WTC11 (cell line): ENCODE data around the gene DNA2. TPM values are rescaled to one million over a fixed set of nuclear protein-coding genes. Genes with fewer than 3 reads are reported as not detected.
"Not testable (repeated sequence)": the region's sequence is repeated elsewhere in the genome, so short reads cannot be mapped to it uniquely, and the experiment has no call there.

Experiments used
- ATAC-seq: fragments of 200-7000 bp; cut with Tn5 transposase; 2 replicates; pipeline ENCODE4 v1.10.0; 2021; ENCODE audit warnings: mild to moderate bottlenecking, moderate library complexity
- CTCF ChIA-PET: fragments of 300-600 bp; sonication (Branson Sonifier 250); formaldehyde crosslinking; loops from one replicate; lab custom pipeline; 2021; ENCODE audit warnings: antibody characterized with exemption; lab: Charles Lee
- POLR2A ChIA-PET: fragments of 350-600 bp; sonication (Branson Sonifier 250); formaldehyde crosslinking; loops from one replicate; lab custom pipeline; 2021; ENCODE audit warnings: antibody characterized with exemption; lab: Charles Lee
- DNase-seq: peaks from one replicate; pipeline ENCODE4 v3.0.0; 2021; ENCODE audit warnings: low spot score
- H3K27ac Mint-ChIP-seq: 2 replicates; pipeline ENCODE4 v1.8.0; 2021; ENCODE audit warnings: mixed read lengths
- H3K27me3 Mint-ChIP-seq: 2 replicates; pipeline ENCODE4 v1.8.0; 2021; ENCODE audit warnings: low read depth, mild to moderate bottlenecking, moderate library complexity, mixed read lengths
- H3K36me3 Mint-ChIP-seq: 2 replicates; pipeline ENCODE4 v1.8.0; 2021; ENCODE audit warnings: mixed read lengths
- H3K4me1 Mint-ChIP-seq: 2 replicates; pipeline ENCODE4 v1.8.0; 2022; ENCODE audit warnings: mixed read lengths
- H3K4me3 Mint-ChIP-seq: 2 replicates; pipeline ENCODE4 v1.8.0; 2021; ENCODE audit warnings: mild to moderate bottlenecking, moderate library complexity, mixed read lengths
- H3K9me3 Mint-ChIP-seq: 2 replicates; pipeline ENCODE4 v1.8.0; 2021; ENCODE audit warnings: mixed read lengths
- ARID4B ChIP-seq: sonication (generic); formaldehyde crosslinking; IDR thresholded peaks from 2 replicates; pipeline ENCODE4 v1.8.0; 2023; ENCODE audit warnings: missing genetic modification reagents, mild to moderate bottlenecking, borderline replicate concordance
- ATF6 ChIP-seq: sonication (generic); formaldehyde crosslinking; IDR thresholded peaks from 2 replicates; pipeline ENCODE4 v1.8.1; 2023; ENCODE audit warnings: mild to moderate bottlenecking, missing genetic modification reagents
- EMX1 ChIP-seq: fragments of 250-450 bp; sonication (Bioruptor Pico); IDR thresholded peaks from 2 replicates; pipeline ENCODE4 v1.8.0; 2021; ENCODE audit warnings: mild to moderate bottlenecking
- FOXP1 ChIP-seq: sonication (generic); formaldehyde crosslinking; IDR thresholded peaks from 2 replicates; pipeline ENCODE4 v1.8.0; 2022; ENCODE audit warnings: missing genetic modification reagents, mild to moderate bottlenecking, moderate library complexity, borderline replicate concordance
- NFATC4 ChIP-seq: fragments of 250-450 bp; sonication (Bioruptor Pico); IDR thresholded peaks from 2 replicates; pipeline ENCODE4 v1.9.0; 2021; ENCODE audit warnings: mild to moderate bottlenecking
- NFYB ChIP-seq: sonication (generic); formaldehyde crosslinking; conservative IDR thresholded peaks from 2 replicates; pipeline ENCODE4 v1.8.0; 2022; ENCODE audit warnings: low read depth, missing genetic modification reagents
- NR1H2 ChIP-seq: sonication (generic); formaldehyde crosslinking; IDR thresholded peaks from 2 replicates; pipeline ENCODE4 v1.9.0; 2021; ENCODE audit warnings: mild to moderate bottlenecking, moderate library complexity, missing genetic modification reagents
- NR2C2 ChIP-seq: sonication (generic); formaldehyde crosslinking; IDR thresholded peaks from 2 replicates; pipeline ENCODE4 v1.8.0; 2022; ENCODE audit warnings: mild to moderate bottlenecking, missing genetic modification reagents
- NR3C1 ChIP-seq: sonication (generic); formaldehyde crosslinking; conservative IDR thresholded peaks from 2 replicates; pipeline ENCODE4 v1.8.1; 2023; ENCODE audit warnings: low read depth, mild to moderate bottlenecking, missing genetic modification reagents
- RELA ChIP-seq: sonication (generic); formaldehyde crosslinking; IDR thresholded peaks from 2 replicates; pipeline ENCODE4 v1.8.1; 2022; ENCODE audit warnings: missing genetic modification reagents, mild to moderate bottlenecking, borderline replicate concordance
- TEAD4 ChIP-seq: sonication (generic); formaldehyde crosslinking; IDR thresholded peaks from 2 replicates; pipeline ENCODE4 v1.8.0; 2022; ENCODE audit warnings: mild to moderate bottlenecking, missing genetic modification reagents
- ZMAT4 ChIP-seq: fragments of 250-450 bp; sonication (Bioruptor Pico); IDR thresholded peaks from 2 replicates; pipeline ENCODE4 v1.9.0; 2021; ENCODE audit warnings: mild to moderate bottlenecking
- ZNF138 ChIP-seq: sonication (generic); formaldehyde crosslinking; conservative IDR thresholded peaks from 2 replicates; pipeline ENCODE4 v1.8.1; 2022; ENCODE audit warnings: mild to moderate bottlenecking, moderate library complexity, missing genetic modification reagents
- ZNF219 ChIP-seq: sonication (generic); formaldehyde crosslinking; IDR thresholded peaks from 2 replicates; pipeline ENCODE4 v1.8.0; 2023; ENCODE audit warnings: missing genetic modification reagents, mild to moderate bottlenecking, borderline replicate concordance
- ZNF263 ChIP-seq: sonication (generic); formaldehyde crosslinking; IDR thresholded peaks from 2 replicates; pipeline ENCODE4 v1.8.1; 2022; ENCODE audit warnings: low read depth, mild to moderate bottlenecking, moderate library complexity, missing genetic modification reagents
- ZNF532 ChIP-seq: fragments of 250-450 bp; sonication (Bioruptor Pico); IDR thresholded peaks from 2 replicates; pipeline ENCODE4 v1.9.0; 2021; ENCODE audit warnings: mild to moderate bottlenecking, borderline replicate concordance
- ZNF671 ChIP-seq: fragments of 250-450 bp; sonication (Bioruptor Pico); IDR thresholded peaks from 2 replicates; pipeline ENCODE4 v1.8.0; 2021; ENCODE audit warnings: mild to moderate bottlenecking
- total RNA-seq: library from RNA; stranded (reverse); gene quantifications from 3 replicates; pipeline ENCODE4 v1.2.3, GENCODE V29; 2021

DNA2 gene
- total RNA-seq, 1 experiment from 2014 or later, result 46.3 TPM

GRCh38 chr10:68462536-68462935 is 9.2 kb downstream of the DNA2 start (continued):
- TF ChIP-seq ATF6 (CRISPR knock-in tag), result no peak
- no peak for TF ChIP-seq ZNF263 (CRISPR knock-in tag)
- TF ChIP-seq ZMAT4 (CRISPR knock-in tag), result no peak
- no peak for TF ChIP-seq ZNF219 (CRISPR knock-in tag)
- TF ChIP-seq EMX1 (CRISPR knock-in tag), result no peak
- no peak for TF ChIP-seq NR2C2
- TF ChIP-seq, all 79 proteins: peak for 0

GRCh38 chr10:68461032-68461431 is 10.7 kb downstream of the DNA2 start:
- Mint-ChIP-seq H3K27me3 (no peaks in the 10 kb centered on the region), H3K36me3 (peaks cover 74% of the 10 kb centered on the region), H3K9me3 (no peaks in the 10 kb centered on the region; the same call in 1 of the 2 replicates), H3K4me3 (no peak overlapping the region), H3K4me1 (no peaks in the 10 kb centered on the region), H3K27ac (no peak overlapping the region)
- POLR2A ChIA-PET, result no interaction called here
- CTCF ChIA-PET, result no interaction called here
- DNase-seq, result no peak
- TF ChIP-seq ZNF138 (CRISPR knock-in tag) (no peak), ZNF532 (CRISPR knock-in tag) (no peak), FOXP1 (CRISPR knock-in tag) (no peak), ARID4B (CRISPR knock-in tag) (no peak), TEAD4 (no peak), RELA (no peak), ZNF671 (CRISPR knock-in tag) (no peak), NR1H2 (CRISPR knock-in tag) (no peak), NFATC4 (CRISPR knock-in tag) (no peak), NFYB (CRISPR knock-in tag) (no peak), NR3C1 (CRISPR knock-in tag) (no peak)
- no peak for ATAC-seq

GRCh38 chr10:68449698-68450097 is 22.1 kb downstream of the DNA2 start:
- H3K27ac Mint-ChIP-seq, H3K4me1 Mint-ChIP-seq, H3K27me3 Mint-ChIP-seq, DNase-seq, H3K4me3 Mint-ChIP-seq, POLR2A ChIA-PET, ATAC-seq, H3K9me3 Mint-ChIP-seq: not testable (repeated sequence)
- H3K36me3 Mint-ChIP-seq, result peaks cover 50% of the 10 kb centered on the region
- CTCF ChIA-PET, result interaction anchor here (0.7 kb wide), 1 partner anchor 572 kb away, joined by 3 read pairs; no protein-coding TSS in a partner anchor
